DMS79 treated with DMSO at 0.1 percent for 48 hours (cell line): Measurements from ENCODE around the gene ADCY9.
"Not testable (repeated sequence)": the region's sequence is repeated elsewhere in the genome, so short reads cannot be mapped to it uniquely, and the experiment has no call there.

Source experiments
- DNase-seq: peaks from one replicate; lab custom pipeline; 2025; lab: John Stamatoyannopoulos, UW

ADCY9 gene

GRCh38 chr16:4067262-4068001, 48.8 kb downstream of the ADCY9 start:
- DNase-seq = no peak

DNA sequence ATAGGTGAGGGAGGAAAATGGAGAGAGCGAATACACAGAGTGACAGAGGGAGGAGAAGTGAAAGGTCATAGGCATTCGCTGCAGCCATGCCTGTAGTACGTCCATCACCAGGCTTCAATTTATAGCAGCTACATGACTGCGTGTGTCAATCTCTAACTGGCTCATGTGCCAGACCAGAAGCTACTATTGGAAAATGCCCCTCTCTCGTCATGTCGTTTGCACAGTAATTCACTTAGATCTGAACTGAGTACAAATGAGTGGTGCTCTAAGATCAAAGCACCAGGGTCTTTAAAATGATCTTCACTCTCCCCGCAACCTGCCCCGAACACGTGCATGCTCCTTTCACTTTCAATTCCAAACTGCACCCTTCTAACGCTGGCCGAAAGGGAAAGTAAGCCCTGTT, 51.3 kb downstream of the ADCY9 start:
- DNase-seq = peak; percentile 69

DNA sequence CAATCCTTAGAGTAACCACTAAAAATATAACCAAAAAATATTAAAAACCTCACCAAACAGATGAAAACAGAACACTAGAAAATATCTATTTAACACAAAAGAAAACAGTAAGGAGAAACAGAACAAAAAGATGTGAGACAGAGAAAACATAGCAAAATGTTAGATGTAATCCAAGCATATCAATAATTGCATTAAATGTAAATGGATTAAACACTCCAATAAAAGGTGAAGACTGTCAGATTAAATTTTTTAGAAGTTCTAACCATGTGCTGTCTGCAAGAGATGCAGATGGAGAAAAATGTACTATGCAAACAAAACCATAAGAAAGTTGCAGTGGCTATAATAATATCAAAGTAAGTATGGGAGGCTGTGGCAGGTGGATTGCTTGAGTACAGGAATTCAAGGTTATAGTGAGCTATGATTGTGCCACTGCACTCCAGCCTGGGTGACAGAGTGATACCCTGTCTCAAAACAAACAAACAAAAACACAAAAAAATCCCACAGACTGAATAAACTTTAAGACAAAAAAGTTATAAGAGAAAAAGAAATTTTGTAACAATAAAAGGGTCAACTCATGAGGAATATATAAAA, 53.9 kb downstream of the ADCY9 start:
- DNase-seq = no peak

GRCh38 chr16:4060823-4061222, 55.4 kb downstream of the ADCY9 start:
- DNase-seq = no peak

- no peak for DNase-seq
Observed at GRCh38 chr16:4060009-4060408, 56.2 kb downstream of the ADCY9 start.

DNA sequence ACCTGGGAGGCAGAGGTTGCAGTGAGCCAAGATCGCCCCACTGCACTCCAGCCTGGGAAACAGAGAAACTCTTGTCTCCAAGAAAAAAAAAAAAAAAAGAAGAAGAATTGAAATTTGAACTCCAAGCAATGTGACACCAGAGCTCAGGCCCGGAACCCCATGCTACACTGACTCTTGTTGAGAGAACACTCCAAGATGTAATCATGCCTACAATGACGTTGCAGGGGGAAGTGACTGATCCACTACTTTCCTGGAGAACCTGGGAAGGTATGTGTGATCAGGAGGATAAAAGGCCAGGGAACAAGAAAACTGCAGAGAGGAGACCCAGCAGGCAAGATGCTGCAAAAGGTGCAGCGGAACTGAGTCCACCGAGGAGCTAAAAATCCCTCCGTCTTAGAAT, 57.9 kb downstream of the ADCY9 start:
- DNase-seq = peak; percentile 28

- no peak for DNase-seq
Observed at GRCh38 chr16:4057439-4057877, 58.8 kb downstream of the ADCY9 start.

- DNase-seq = no peak
Observed at GRCh38 chr16:4056161-4057105, 59.8 kb downstream of the ADCY9 start.

- DNase-seq = no peak
Observed at GRCh38 chr16:4055748-4056147, 60.5 kb downstream of the ADCY9 start.

DNA sequence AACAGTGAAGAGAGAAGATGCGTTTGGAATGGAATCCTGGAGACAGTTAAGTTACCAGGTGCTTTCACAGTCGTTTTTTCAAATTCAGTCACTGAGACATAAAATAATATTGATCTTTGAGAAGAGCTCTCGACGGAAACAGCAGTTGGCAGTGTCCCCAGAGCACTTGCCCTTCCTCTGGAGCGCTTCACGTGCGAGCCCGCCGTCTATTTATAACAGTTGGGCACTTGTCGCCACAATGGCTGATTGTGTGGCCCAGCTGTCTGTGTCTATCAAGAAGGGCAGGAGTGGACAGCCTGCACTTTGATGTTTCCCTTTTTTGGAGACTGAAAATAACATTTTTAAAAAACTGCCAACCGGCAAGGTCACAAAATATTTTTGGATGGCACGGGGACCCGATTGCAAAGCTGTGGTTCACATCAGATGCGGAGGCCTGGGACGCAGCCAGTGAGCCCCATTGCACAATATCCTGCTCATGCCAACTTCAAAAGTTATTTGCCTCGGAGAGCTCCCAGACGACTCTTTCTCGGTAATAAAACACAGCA, 62.9 kb downstream of the ADCY9 start:
- DNase-seq = peak; percentile 98

GRCh38 chr16:4052801-4053293, 63.4 kb downstream of the ADCY9 start:
- DNase-seq = peak; percentile 97

DNA sequence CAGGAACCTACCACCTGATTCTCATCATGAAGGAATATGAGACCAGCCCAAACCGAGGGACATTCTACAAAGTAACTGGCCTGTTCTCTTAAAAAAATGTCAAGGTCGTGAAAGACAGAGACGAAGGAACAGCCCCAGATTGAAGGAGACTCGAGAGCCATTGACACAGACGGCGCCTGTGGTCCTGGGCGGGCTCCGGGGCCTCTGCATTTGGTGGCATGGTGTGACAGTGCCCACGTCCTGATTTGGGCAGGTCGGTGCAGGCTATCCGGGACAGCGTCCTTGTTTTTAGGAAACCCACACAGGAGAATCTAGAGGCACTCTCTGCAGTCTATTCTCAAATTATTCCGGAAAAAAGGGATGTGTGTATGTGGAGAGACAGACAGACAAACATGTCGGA, 64.1 kb downstream of the ADCY9 start:
- peak; percentile 37 for DNase-seq

DNA sequence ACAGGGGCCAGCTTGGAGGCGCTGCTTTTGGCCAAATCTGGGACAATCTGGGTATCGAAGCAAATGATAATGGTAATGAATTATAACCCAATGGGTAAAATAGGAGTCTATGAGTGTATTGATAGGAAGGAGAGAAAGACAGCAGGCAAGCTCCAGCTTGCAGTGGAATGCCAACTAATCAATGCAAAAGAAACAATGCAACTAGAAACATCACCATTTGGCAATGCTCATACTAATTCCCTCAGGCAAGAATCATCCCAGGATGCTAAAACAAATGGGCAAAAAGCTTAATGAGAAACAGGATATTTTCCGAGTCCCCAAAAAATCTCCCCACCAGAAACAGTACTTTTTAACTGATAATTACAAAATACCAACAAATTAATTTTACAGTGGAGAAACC, 64.7 kb downstream of the ADCY9 start:
- DNase-seq = no peak

DNA sequence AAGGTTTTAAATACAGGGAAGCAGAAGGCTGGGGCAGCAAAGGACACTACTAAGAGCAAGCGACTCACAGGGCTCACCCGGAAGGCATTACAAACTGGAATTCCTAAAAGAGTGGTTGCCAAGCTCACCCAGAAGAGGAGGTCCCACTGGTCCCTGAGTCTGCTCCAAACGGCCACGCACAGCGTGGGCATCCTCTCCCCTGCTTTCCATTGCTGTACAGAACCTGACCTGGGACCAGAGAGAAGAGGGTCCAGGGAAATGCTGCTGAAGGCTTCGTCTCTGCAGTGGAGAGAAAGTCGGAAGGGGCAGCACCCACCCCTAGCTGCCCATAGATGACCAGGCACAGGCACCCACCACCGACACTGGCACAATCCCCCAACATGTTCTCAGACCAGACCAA, 67.2 kb downstream of the ADCY9 start:
- no peak for DNase-seq

- peak; percentile 29 for DNase-seq
Observed at GRCh38 chr16:4048481-4048880, 67.8 kb downstream of the ADCY9 start.

- DNase-seq = no peak
Observed at GRCh38 chr16:4046221-4046620, 70.0 kb downstream of the ADCY9 start.

- not testable (repeated sequence) for DNase-seq
Observed at GRCh38 chr16:4045561-4045960, 70.7 kb downstream of the ADCY9 start.

DNA sequence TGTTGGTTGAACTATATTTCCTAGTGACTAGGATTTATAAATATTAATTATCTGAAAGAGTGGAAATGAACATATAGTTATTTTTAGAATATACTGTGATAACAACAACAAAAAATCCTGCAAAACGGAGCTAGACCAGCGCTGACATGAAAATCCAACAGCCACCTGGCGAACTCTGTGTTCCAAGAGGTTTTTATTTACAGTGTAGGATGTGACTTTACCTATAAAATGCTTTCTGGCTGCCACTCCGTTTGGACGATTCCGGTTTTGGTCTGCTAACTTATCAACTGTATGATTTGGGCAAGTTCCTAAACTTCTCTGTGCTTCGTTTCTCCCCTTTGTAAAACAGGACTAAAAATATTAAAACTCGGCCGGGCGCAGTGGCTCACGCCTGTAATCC, 73.7 kb downstream of the ADCY9 start:
- no peak for DNase-seq

DNA sequence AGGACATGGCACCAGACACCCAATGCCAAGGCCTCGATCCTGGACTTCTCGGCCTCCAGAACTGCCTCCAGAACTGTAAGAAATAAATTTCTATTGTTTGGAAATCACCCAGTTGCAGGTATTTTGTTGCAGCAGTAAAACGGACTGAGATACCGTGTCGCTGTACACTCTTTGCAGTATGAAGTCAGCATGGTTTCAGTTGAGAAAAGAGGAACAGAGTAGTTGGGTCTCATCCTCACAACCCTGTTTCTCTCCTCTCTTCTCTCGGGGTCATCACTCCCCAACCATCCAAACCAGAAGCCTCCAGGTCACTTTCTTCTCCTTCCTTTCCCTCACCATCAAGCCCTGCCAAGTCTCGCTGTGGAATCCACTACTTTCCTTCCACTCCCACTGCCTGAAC, 77.8 kb downstream of the ADCY9 start:
- DNase-seq = no peak

DNA sequence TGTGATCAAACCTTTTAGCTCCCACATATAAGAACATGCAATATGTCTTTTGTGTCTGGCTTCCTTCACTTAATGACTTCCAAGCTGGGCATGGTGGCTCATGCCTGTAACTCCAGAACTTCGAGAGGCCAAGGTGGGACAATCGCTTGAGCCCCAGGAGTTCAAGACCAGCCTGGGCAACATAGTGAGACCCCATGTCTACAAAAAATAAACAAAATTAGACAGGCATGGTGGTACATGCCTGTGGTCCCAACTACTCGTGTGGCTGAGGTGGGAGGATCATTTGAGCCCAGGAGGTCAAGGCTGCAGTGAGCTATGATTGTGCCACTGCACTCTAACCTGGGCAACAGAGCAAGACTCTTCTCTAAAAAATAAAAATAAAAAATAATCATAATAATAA, 79.3 kb downstream of the ADCY9 start:
- DNase-seq = not testable (repeated sequence)

DNA sequence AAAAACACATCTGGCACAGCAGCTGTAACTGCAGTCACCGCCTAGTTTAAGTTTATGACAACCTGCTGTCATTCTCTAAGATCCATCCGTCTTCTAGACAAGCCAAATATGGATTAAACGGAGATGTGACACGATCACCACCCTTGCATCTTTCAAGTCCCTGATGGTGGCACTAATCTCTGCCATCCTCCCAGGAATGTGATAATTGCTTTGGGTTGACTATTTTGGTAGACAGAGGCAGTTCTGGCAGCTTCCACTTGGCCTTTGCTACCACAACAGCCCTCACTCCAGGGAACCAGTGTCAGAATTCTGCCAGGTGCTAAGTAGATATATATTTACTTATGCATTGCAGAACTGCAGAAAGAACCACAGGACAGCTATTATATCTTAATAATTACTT, 81.3 kb downstream of the ADCY9 start:
- no peak for DNase-seq

DNA sequence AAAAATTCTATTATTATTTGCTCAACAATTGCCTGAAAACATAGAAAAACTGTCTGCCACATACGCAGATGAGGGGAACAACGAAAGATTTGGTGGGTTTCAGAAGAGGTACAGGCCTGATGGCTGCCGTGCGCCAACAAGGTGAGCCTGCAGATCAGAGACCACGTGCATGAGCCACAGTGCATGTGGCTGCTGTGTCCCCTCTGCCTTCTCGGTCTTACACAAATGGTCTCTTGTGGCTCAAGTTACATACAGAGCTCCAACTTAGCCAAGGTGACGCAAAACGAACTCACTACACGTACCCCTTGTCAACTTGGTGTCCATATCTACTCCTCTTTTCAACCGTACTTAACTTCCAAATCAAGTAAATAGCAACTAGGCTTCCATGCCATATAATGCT, 82.3 kb downstream of the ADCY9 start:
- no peak for DNase-seq
